AG09309 (cell line): ENCODE results near the gene PRR16.

Experiments
- DNase-seq: peaks from one replicate; pipeline ENCODE4 v3.0.0-alpha.2; 2010; ENCODE audit warnings: low read depth
- H3K4me3 ChIP-seq: 2 replicates; pipeline ENCODE4 v1.5.1; 2011; ENCODE audit warnings: mild to moderate bottlenecking, low read depth, low read length, moderate library complexity; ENCODE audit not compliant: control insufficient read depth
- CTCF ChIP-seq: IDR thresholded peaks from 2 replicates; pipeline ENCODE4 v1.5.1; 2011; ENCODE audit warnings: mild to moderate bottlenecking, low read depth, low read length, inconsistent platforms; ENCODE audit not compliant: insufficient read depth, control insufficient read depth; ENCODE audit errors: missing control alignments

The PRR16 gene

GRCh38 chr5:120472911-120473310 lies 8.8 kb downstream of the PRR16 start:
- no peak for DNase-seq
- TF ChIP-seq CTCF = no peak
- no peak overlapping the region for H3K4me3 ChIP-seq

- no peak overlapping the region for H3K4me3 ChIP-seq
- no peak for TF ChIP-seq CTCF
- no peak for DNase-seq
Observed at GRCh38 chr5:120473332-120473731, 9.2 kb downstream of the PRR16 start.

- no peak for DNase-seq
- H3K4me3 ChIP-seq = no peak overlapping the region
- TF ChIP-seq CTCF = no peak
Observed at GRCh38 chr5:120476063-120476462, 12.0 kb downstream of the PRR16 start.

- no peak overlapping the region for H3K4me3 ChIP-seq
- DNase-seq = no peak
- TF ChIP-seq CTCF = no peak
Observed at GRCh38 chr5:120479066-120479465, 15.0 kb downstream of the PRR16 start.

GRCh38 chr5:120499876-120500563 lies 35.9 kb downstream of the PRR16 start:
- H3K4me3 ChIP-seq = no peak overlapping the region
- no peak for DNase-seq
- TF ChIP-seq CTCF = no peak

- no peak for DNase-seq
Observed at GRCh38 chr5:120502531-120502930, 38.4 kb downstream of the PRR16 start.

More at GRCh38 chr5:120502531-120502930, 38.4 kb downstream of the PRR16 start:
- TF ChIP-seq CTCF = no peak
- H3K4me3 ChIP-seq = no peak overlapping the region
